Measurements from ENCODE around the gene TMEFF2.

The TMEFF2 gene

DNA sequence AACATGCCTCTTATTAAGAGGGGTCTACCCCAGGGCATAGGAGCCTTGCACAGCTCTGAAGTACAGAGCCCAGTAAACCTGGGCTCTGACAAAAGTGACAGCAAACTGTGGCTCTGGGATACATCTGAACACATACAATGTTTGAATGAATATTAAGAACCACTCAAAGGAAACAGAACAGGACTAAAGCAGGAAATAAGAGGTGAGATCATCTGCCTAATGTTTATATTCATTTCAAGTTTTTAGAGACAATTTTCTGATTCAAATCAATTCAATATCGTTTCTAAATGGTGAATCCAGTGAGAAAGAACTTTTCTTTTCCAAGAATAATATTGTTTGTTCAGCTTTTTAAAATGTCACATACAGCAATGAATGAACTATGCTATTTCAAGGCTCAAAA, 211.1 kb downstream of the TMEFF2 start:
- TF ChIP-seq YY1 (IDR thresholded peaks at IDR 0.05; ENCODE audit: insufficient read depth, insufficient read length): no peak
- TF ChIP-seq ZNF274 (IDR thresholded peaks at IDR 0.05; ENCODE audit: low read depth, low read length): no peak
- no peak for TF ChIP-seq SUZ12 (IDR thresholded peaks at IDR 0.05; ENCODE audit: extremely low read depth, insufficient read depth, insufficient read length)
- H3K9ac ChIP-seq (ENCODE audit: insufficient read length, low read depth): no peak overlapping the region
- no peak overlapping the region for H3K4me3 ChIP-seq (ENCODE audit: insufficient read length, low read depth)
- H3K9me3 ChIP-seq (ENCODE audit: insufficient read depth, low read length): no peaks in the 10 kb centered on the region
- no peaks in the 10 kb centered on the region for H3K27me3 ChIP-seq (ENCODE audit: insufficient read depth, insufficient read length)
- H3K4me1 ChIP-seq (ENCODE audit: insufficient read depth, insufficient read length): no peaks in the 10 kb centered on the region
- no peak for DNase-seq (ENCODE audit: low read depth, low spot score)
- no peaks in the 10 kb centered on the region for H3K36me3 ChIP-seq (ENCODE audit: insufficient read depth, insufficient read length, low read length)

- H3K36me3 ChIP-seq (ENCODE audit: insufficient read depth, insufficient read length, low read length): no peaks in the 10 kb centered on the region
- H3K27me3 ChIP-seq (ENCODE audit: insufficient read depth, insufficient read length): no peaks in the 10 kb centered on the region
- no peaks in the 10 kb centered on the region for H3K9me3 ChIP-seq (ENCODE audit: insufficient read depth, low read length)
- TF ChIP-seq SUZ12 (IDR thresholded peaks at IDR 0.05; ENCODE audit: extremely low read depth, insufficient read depth, insufficient read length) (no peak), ZNF274 (IDR thresholded peaks at IDR 0.05; ENCODE audit: low read depth, low read length) (no peak), YY1 (IDR thresholded peaks at IDR 0.05; ENCODE audit: insufficient read depth, insufficient read length) (no peak)
- no peak overlapping the region for H3K9ac ChIP-seq (ENCODE audit: insufficient read length, low read depth)
- no peaks in the 10 kb centered on the region for H3K4me1 ChIP-seq (ENCODE audit: insufficient read depth, insufficient read length)
- no peak for DNase-seq (ENCODE audit: low read depth, low spot score)
- H3K4me3 ChIP-seq (ENCODE audit: insufficient read length, low read depth): no peak overlapping the region
Observed at GRCh38 chr2:191983186-191983585, 211.5 kb downstream of the TMEFF2 start.

- Histone ChIP-seq H3K4me3 (ENCODE audit: insufficient read length, low read depth) (no peak overlapping the region), H3K36me3 (ENCODE audit: insufficient read depth, insufficient read length, low read length) (no peaks in the 10 kb centered on the region), H3K27me3 (ENCODE audit: insufficient read depth, insufficient read length) (no peaks in the 10 kb centered on the region), H3K4me1 (ENCODE audit: insufficient read depth, insufficient read length) (no peaks in the 10 kb centered on the region), H3K9me3 (ENCODE audit: insufficient read depth, low read length) (no peaks in the 10 kb centered on the region), H3K9ac (ENCODE audit: insufficient read length, low read depth) (no peak overlapping the region)
- no peak for DNase-seq (ENCODE audit: low read depth, low spot score)
- no peak for TF ChIP-seq ZNF274 (IDR thresholded peaks at IDR 0.05; ENCODE audit: low read depth, low read length)
- TF ChIP-seq SUZ12 (IDR thresholded peaks at IDR 0.05; ENCODE audit: extremely low read depth, insufficient read depth, insufficient read length): no peak
Observed at GRCh38 chr2:191981706-191982105, 213.0 kb downstream of the TMEFF2 start.

GRCh38 chr2:191980483-191980882, 214.2 kb downstream of the TMEFF2 start:
- no peak overlapping the region for H3K9ac ChIP-seq (ENCODE audit: insufficient read length, low read depth)
- no peaks in the 10 kb centered on the region for H3K27me3 ChIP-seq (ENCODE audit: insufficient read depth, insufficient read length)
- no peak for TF ChIP-seq YY1 (IDR thresholded peaks at IDR 0.05; ENCODE audit: insufficient read depth, insufficient read length)
- no peak for TF ChIP-seq SUZ12 (IDR thresholded peaks at IDR 0.05; ENCODE audit: extremely low read depth, insufficient read depth, insufficient read length)
- TF ChIP-seq ZNF274 (IDR thresholded peaks at IDR 0.05; ENCODE audit: low read depth, low read length): no peak
- no peak overlapping the region for H3K4me3 ChIP-seq (ENCODE audit: insufficient read length, low read depth)
- no peaks in the 10 kb centered on the region for H3K9me3 ChIP-seq (ENCODE audit: insufficient read depth, low read length)
- no peaks in the 10 kb centered on the region for H3K36me3 ChIP-seq (ENCODE audit: insufficient read depth, insufficient read length, low read length)
- no peak for DNase-seq (ENCODE audit: low read depth, low spot score)
- H3K4me1 ChIP-seq (ENCODE audit: insufficient read depth, insufficient read length): no peaks in the 10 kb centered on the region

- H3K36me3 ChIP-seq (ENCODE audit: insufficient read depth, insufficient read length, low read length): no peaks in the 10 kb centered on the region
- H3K9ac ChIP-seq (ENCODE audit: insufficient read length, low read depth): no peak overlapping the region
- no peaks in the 10 kb centered on the region for H3K27me3 ChIP-seq (ENCODE audit: insufficient read depth, insufficient read length)
- TF ChIP-seq YY1 (IDR thresholded peaks at IDR 0.05; ENCODE audit: insufficient read depth, insufficient read length) (no peak), SUZ12 (IDR thresholded peaks at IDR 0.05; ENCODE audit: extremely low read depth, insufficient read depth, insufficient read length) (no peak), ZNF274 (IDR thresholded peaks at IDR 0.05; ENCODE audit: low read depth, low read length) (no peak)
- H3K4me3 ChIP-seq (ENCODE audit: insufficient read length, low read depth): no peak overlapping the region
- no peaks in the 10 kb centered on the region for H3K9me3 ChIP-seq (ENCODE audit: insufficient read depth, low read length)
- no peaks in the 10 kb centered on the region for H3K4me1 ChIP-seq (ENCODE audit: insufficient read depth, insufficient read length)
- DNase-seq (ENCODE audit: low read depth, low spot score): no peak
Observed at GRCh38 chr2:191979221-191979730, 215.5 kb downstream of the TMEFF2 start.

- DNase-seq (ENCODE audit: low read depth, low spot score): no peak
- Histone ChIP-seq H3K9me3 (ENCODE audit: insufficient read depth, low read length) (peaks cover 4% of the 10 kb centered on the region; the same call in 1 of the 2 replicates), H3K9ac (ENCODE audit: insufficient read length, low read depth) (no peak overlapping the region), H3K4me1 (ENCODE audit: insufficient read depth, insufficient read length) (no peaks in the 10 kb centered on the region), H3K4me3 (ENCODE audit: insufficient read length, low read depth) (no peak overlapping the region), H3K27me3 (ENCODE audit: insufficient read depth, insufficient read length) (no peaks in the 10 kb centered on the region), H3K36me3 (ENCODE audit: insufficient read depth, insufficient read length, low read length) (no peaks in the 10 kb centered on the region)
- TF ChIP-seq YY1 (IDR thresholded peaks at IDR 0.05; ENCODE audit: insufficient read depth, insufficient read length) (no peak), SUZ12 (IDR thresholded peaks at IDR 0.05; ENCODE audit: extremely low read depth, insufficient read depth, insufficient read length) (no peak), ZNF274 (IDR thresholded peaks at IDR 0.05; ENCODE audit: low read depth, low read length) (no peak)
Observed at GRCh38 chr2:191977754-191978153, 217.0 kb downstream of the TMEFF2 start.

DNA sequence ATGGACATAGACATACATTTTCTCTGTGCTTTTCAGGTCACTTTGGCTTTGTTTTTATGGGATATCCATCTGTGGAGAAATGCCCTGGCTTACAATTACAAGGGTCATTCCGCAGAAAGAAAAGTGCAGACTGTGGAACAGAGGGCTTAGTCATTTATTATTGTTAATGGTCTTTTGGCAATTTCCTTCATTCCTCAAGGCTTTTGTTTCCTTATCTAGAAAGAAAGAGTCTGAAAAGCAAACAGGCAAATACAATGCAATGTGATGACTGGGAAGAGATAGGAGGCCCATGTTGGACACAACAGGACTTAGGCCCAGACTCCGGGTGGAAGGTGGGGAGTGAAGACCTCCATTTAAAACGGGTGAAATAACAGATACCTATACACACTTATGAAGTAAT, 218.3 kb downstream of the TMEFF2 start:
- peaks cover 4% of the 10 kb centered on the region; the same call in 1 of the 2 replicates for H3K9me3 ChIP-seq (ENCODE audit: insufficient read depth, low read length)
- H3K9ac ChIP-seq (ENCODE audit: insufficient read length, low read depth): no peak overlapping the region
- H3K4me3 ChIP-seq (ENCODE audit: insufficient read length, low read depth): no peak overlapping the region
- TF ChIP-seq YY1 (IDR thresholded peaks at IDR 0.05; ENCODE audit: insufficient read depth, insufficient read length): no peak
- TF ChIP-seq SUZ12 (IDR thresholded peaks at IDR 0.05; ENCODE audit: extremely low read depth, insufficient read depth, insufficient read length): no peak
- TF ChIP-seq ZNF274 (IDR thresholded peaks at IDR 0.05; ENCODE audit: low read depth, low read length): no peak
- no peak for DNase-seq (ENCODE audit: low read depth, low spot score)
- no peaks in the 10 kb centered on the region for H3K27me3 ChIP-seq (ENCODE audit: insufficient read depth, insufficient read length)
- no peaks in the 10 kb centered on the region for H3K36me3 ChIP-seq (ENCODE audit: insufficient read depth, insufficient read length, low read length)
- H3K4me1 ChIP-seq (ENCODE audit: insufficient read depth, insufficient read length): no peaks in the 10 kb centered on the region

Measured in NT2/D1 (cell line).